GM12892 (cell line): Measurements from ENCODE around the gene SRSF3.

Experiments used
- POLR2A ChIP-seq: IDR thresholded peaks from 2 replicates; pipeline ENCODE4 v1.6.1; 2011; ENCODE audit warnings: low read depth, low read length, control low read depth
- POLR2AphosphoS5 ChIP-seq: IDR thresholded peaks from 2 replicates; pipeline ENCODE4 v1.6.1; 2011; ENCODE audit warnings: low read depth, low read length, control low read depth
- TAF1 ChIP-seq: IDR thresholded peaks from 2 replicates; pipeline ENCODE4 v1.6.1; 2011; ENCODE audit warnings: low read depth, mild to moderate bottlenecking, control low read depth, low read length, borderline replicate concordance

DNA sequence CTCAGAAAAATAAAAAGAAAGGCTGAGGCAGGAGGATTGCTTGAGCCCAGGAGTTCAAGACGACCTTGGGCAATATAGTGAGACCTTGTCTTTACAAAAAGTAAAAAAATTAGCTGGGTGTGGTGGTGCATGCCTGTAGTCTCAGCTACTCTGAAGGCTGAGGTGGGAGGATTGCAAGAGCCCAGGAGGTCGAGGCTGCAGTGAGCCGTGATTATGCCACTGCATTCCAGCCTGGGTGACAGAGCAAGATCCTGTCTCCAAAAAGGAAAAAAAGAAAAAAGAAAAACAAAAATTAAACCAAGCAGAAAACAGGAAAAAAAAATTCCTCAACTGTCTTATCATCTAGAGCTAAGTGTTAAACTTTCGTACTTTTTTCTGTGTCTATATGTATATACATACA is 12.4 kb upstream of the SRSF3 start:
- TF ChIP-seq POLR2A: no peak
- TF ChIP-seq POLR2AphosphoS5: no peak
- TF ChIP-seq TAF1: no peak
